ENCODE data around the gene PKNOX1.

DNA sequence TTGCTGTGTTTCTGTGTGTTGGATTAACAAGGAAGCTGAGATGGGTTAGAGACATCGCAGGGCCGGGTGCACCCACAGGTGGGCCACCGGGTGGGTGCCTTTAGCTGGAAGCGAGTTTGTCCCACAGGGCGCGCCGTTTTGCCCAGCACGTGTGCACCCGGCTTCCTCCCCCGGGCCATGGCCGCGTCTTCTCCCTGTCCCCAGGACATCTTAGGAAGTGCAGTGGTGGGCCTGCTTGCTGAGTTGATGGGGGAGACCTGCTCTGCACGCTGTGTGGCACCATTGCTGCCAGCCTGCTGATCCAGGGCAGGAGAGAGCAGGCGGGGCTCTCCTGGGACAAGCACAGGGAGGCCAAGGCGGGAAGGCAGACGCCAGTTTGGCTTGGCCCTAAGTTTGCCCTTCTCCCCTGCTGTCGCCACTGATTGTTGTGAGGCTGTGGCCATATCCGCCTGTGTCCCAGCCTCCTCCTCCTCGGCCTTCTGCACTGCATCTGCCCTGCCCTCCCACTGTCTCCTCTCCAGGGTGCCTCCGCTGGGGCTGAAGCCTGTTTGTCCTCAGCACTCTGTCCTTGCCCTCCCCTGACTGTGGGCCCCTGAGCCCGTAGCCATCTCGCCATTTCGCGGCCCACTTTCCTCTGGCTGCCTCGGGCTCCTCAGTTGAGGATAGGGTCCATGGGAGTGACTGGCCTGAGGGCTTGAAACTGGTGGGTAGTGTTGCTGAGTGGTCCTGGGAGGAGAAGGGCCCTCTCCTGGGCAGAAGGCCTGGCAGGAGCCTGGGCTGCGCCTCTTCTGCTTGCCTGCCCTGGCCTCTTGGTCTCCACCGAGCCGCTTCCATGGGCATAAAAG, 47.6 kb downstream of the PKNOX1 start:
- TF ChIP-seq POLR2A (IDR thresholded peaks at IDR 0.05; ENCODE audit: borderline replicate concordance, extremely low read depth, insufficient read depth, insufficient read length) (no peak), ZNF274 (IDR thresholded peaks at IDR 0.05; ENCODE audit: low read depth, low read length) (no peak), TCF7L2 (IDR thresholded peaks at IDR 0.05; ENCODE audit: borderline replicate concordance, extremely low read depth, insufficient read depth, insufficient read length) (no peak), RAD21 (IDR thresholded peaks at IDR 0.05; ENCODE audit: low read depth) (no peak), EZH2phosphoT487 (IDR thresholded peaks at IDR 0.05; ENCODE audit: borderline replicate concordance) (no peak), POLR2AphosphoS5 (IDR thresholded peaks at IDR 0.05; ENCODE audit: low read depth, low read length) (no peak), EGR1 (IDR thresholded peaks at IDR 0.05; ENCODE audit: low read depth) (no peak), EZH2 (IDR thresholded peaks at IDR 0.05) (no peak), ZFX (IDR thresholded peaks at IDR 0.05) (no peak), SRF (IDR thresholded peaks at IDR 0.05; ENCODE audit: low read depth) (no peak)
- TF ChIP-seq, protein P1, sequence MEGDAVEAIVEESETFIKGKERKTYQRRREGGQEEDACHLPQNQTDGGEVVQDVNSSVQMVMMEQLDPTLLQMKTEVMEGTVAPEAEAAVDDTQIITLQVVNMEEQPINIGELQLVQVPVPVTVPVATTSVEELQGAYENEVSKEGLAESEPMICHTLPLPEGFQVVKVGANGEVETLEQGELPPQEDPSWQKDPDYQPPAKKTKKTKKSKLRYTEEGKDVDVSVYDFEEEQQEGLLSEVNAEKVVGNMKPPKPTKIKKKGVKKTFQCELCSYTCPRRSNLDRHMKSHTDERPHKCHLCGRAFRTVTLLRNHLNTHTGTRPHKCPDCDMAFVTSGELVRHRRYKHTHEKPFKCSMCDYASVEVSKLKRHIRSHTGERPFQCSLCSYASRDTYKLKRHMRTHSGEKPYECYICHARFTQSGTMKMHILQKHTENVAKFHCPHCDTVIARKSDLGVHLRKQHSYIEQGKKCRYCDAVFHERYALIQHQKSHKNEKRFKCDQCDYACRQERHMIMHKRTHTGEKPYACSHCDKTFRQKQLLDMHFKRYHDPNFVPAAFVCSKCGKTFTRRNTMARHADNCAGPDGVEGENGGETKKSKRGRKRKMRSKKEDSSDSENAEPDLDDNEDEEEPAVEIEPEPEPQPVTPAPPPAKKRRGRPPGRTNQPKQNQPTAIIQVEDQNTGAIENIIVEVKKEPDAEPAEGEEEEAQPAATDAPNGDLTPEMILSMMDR (IDR thresholded peaks at IDR 0.05 in 2 of 3, conservative IDR thresholded peaks at IDR 0.05 in 1 of 3; ENCODE audit: borderline replicate concordance in 1 of 3, insufficient read depth in 1 of 3, low read depth in 2 of 3, low read length in 2 of 3) = no peak
- TF ChIP-seq, protein P2, sequence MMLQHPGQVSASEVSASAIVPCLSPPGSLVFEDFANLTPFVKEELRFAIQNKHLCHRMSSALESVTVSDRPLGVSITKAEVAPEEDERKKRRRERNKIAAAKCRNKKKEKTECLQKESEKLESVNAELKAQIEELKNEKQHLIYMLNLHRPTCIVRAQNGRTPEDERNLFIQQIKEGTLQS (IDR thresholded peaks at IDR 0.05) = no peak
- TF ChIP-seq, protein P3, sequence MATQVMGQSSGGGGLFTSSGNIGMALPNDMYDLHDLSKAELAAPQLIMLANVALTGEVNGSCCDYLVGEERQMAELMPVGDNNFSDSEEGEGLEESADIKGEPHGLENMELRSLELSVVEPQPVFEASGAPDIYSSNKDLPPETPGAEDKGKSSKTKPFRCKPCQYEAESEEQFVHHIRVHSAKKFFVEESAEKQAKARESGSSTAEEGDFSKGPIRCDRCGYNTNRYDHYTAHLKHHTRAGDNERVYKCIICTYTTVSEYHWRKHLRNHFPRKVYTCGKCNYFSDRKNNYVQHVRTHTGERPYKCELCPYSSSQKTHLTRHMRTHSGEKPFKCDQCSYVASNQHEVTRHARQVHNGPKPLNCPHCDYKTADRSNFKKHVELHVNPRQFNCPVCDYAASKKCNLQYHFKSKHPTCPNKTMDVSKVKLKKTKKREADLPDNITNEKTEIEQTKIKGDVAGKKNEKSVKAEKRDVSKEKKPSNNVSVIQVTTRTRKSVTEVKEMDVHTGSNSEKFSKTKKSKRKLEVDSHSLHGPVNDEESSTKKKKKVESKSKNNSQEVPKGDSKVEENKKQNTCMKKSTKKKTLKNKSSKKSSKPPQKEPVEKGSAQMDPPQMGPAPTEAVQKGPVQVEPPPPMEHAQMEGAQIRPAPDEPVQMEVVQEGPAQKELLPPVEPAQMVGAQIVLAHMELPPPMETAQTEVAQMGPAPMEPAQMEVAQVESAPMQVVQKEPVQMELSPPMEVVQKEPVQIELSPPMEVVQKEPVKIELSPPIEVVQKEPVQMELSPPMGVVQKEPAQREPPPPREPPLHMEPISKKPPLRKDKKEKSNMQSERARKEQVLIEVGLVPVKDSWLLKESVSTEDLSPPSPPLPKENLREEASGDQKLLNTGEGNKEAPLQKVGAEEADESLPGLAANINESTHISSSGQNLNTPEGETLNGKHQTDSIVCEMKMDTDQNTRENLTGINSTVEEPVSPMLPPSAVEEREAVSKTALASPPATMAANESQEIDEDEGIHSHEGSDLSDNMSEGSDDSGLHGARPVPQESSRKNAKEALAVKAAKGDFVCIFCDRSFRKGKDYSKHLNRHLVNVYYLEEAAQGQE (IDR thresholded peaks at IDR 0.05; ENCODE audit: low read depth) = no peak
- TF ChIP-seq, protein P4, sequence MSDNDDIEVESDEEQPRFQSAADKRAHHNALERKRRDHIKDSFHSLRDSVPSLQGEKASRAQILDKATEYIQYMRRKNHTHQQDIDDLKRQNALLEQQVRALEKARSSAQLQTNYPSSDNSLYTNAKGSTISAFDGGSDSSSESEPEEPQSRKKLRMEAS (IDR thresholded peaks at IDR 0.05) = no peak

Data from HCT116 (cell line).